BLaER1 treated with 17β-estradiol and CSF1 and Interleukin-3, amounts not matched to agents 10 nM and 100 nM (cell line): ENCODE results near the gene FAM180A.

Source experiments
- H3K27ac ChIP-seq, 11 experiments: shearing (Covaris generic); formaldehyde crosslinking; 2 replicates each; pipeline ENCODE4 v1.8.1; 2022
- H3K27me3 ChIP-seq, 11 experiments: shearing (Covaris generic); formaldehyde crosslinking; 2 replicates each; pipeline ENCODE4 v1.8.1; 2022
- H3K36me3 ChIP-seq, 11 experiments: shearing (Covaris generic); formaldehyde crosslinking; 2 replicates each; pipeline ENCODE4 v1.8.1; 2022
- H3K4me1 ChIP-seq, 10 experiments: shearing (Covaris generic); formaldehyde crosslinking; 2 replicates each; pipeline ENCODE4 v1.8.1; 2022
- H3K4me2 ChIP-seq, 11 experiments: shearing (Covaris generic); formaldehyde crosslinking; 2 replicates each; pipeline ENCODE4 v1.8.1; 2022
- H3K4me3 ChIP-seq, 10 experiments: shearing (Covaris generic); formaldehyde crosslinking; 2 replicates each; pipeline ENCODE4 v1.8.1; 2022
- H3K9ac ChIP-seq, 11 experiments: shearing (Covaris generic); formaldehyde crosslinking; 2 replicates each; pipeline ENCODE4 v1.8.1; 2022
- H3K9me3 ChIP-seq, 11 experiments: shearing (Covaris generic); formaldehyde crosslinking; replicated peaks in 1 of 11; 2 replicates each; pipeline ENCODE4 v1.8.1; 2022
- H4K20me1 ChIP-seq, 11 experiments: shearing (Covaris generic); formaldehyde crosslinking; 2 replicates each; pipeline ENCODE4 v1.8.1; 2022
- Cebpa-rat ChIP-seq, 11 experiments: shearing (Covaris generic); IDR thresholded peaks; 2 replicates each; pipeline ENCODE4 v1.8.1; 2022

FAM180A gene

GRCh38 chr7:135774284-135774683 lies 25.7 kb upstream of the FAM180A start:
- peaks cover 9 to 15% (median 12%) of the 10 kb centered on the region in 11 experiments; a peak in 21 of 22 replicates for H3K9me3 ChIP-seq
- no peaks in the 10 kb centered on the region for H3K36me3 ChIP-seq
- no peak overlapping the region for H3K9ac ChIP-seq
- no peak overlapping the region for H3K4me3 ChIP-seq
- H3K27me3 ChIP-seq = no peaks in the 10 kb centered on the region
- H4K20me1 ChIP-seq = no peaks in the 10 kb centered on the region
- no peak overlapping the region for H3K27ac ChIP-seq
- TF ChIP-seq Cebpa-rat (IDR thresholded peaks at IDR 0.05) = no peak
- peaks cover 0 to 15% (median 11%) of the 10 kb centered on the region in 10 experiments; a peak in 15 of 20 replicates for H3K4me1 ChIP-seq
- H3K4me2 ChIP-seq = no peak overlapping the region

- no peak overlapping the region for H3K27ac ChIP-seq
- TF ChIP-seq Cebpa-rat (IDR thresholded peaks at IDR 0.05) = no peak
These were observed 24.9 kb upstream of the FAM180A start for GRCh38 chr7:135773464-135773863.

GRCh38 chr7:135772639-135773222 lies 24.1 kb upstream of the FAM180A start:
- peaks cover 0 to 5% (median 3%) of the 10 kb centered on the region in 11 experiments; a peak in 15 of 22 replicates for H3K9me3 ChIP-seq
- peak overlapping the region in 9 of 11 experiments; percentile 7 to 57 (median 48); a peak in 18 of 22 replicates for H3K4me2 ChIP-seq

More at GRCh38 chr7:135773464-135773863, 24.9 kb upstream of the FAM180A start:
- peaks cover 6 to 12% (median 11%) of the 10 kb centered on the region in 11 experiments; a peak in 21 of 22 replicates for H3K9me3 ChIP-seq
- H3K4me2 ChIP-seq = no peak overlapping the region
- H3K4me3 ChIP-seq = no peak overlapping the region
- H3K4me1 ChIP-seq = peaks cover 0 to 15% (median 11%) of the 10 kb centered on the region in 10 experiments; a peak in 15 of 20 replicates
- H4K20me1 ChIP-seq = no peaks in the 10 kb centered on the region
- no peak overlapping the region for H3K9ac ChIP-seq
- no peaks in the 10 kb centered on the region for H3K27me3 ChIP-seq
- no peaks in the 10 kb centered on the region for H3K36me3 ChIP-seq

GRCh38 chr7:135771961-135772638 lies 23.5 kb upstream of the FAM180A start:
- Histone ChIP-seq H3K9ac (peak overlapping the region in 1 of 11 experiments; percentile 41; a peak in 2 of 22 replicates), H3K27me3 (no peaks in the 10 kb centered on the region), H3K4me1 (peaks cover 0 to 18% (median 11%) of the 10 kb centered on the region in 10 experiments; a peak in 15 of 20 replicates), H3K4me3 (no peak overlapping the region), H4K20me1 (no peaks in the 10 kb centered on the region), H3K4me2 (peak overlapping the region in 9 of 11 experiments; percentile 7 to 57 (median 48); a peak in 17 of 22 replicates), H3K36me3 (no peaks in the 10 kb centered on the region), H3K27ac (peak overlapping the region in 5 of 11 experiments; percentile 39 to 70 (median 46); a peak in 9 of 22 replicates), H3K9me3 (no peaks in the 10 kb centered on the region; a peak in 4 of 22 replicates)
- TF ChIP-seq Cebpa-rat (IDR thresholded peaks at IDR 0.05) = no peak

More at GRCh38 chr7:135772639-135773222, 24.1 kb upstream of the FAM180A start:
- Histone ChIP-seq H3K4me1 (peaks cover 0 to 18% (median 11%) of the 10 kb centered on the region in 10 experiments; a peak in 15 of 20 replicates), H3K4me3 (no peak overlapping the region), H3K27ac (peak overlapping the region in 5 of 11 experiments; percentile 39 to 70 (median 46); a peak in 8 of 22 replicates), H4K20me1 (no peaks in the 10 kb centered on the region), H3K36me3 (no peaks in the 10 kb centered on the region), H3K27me3 (no peaks in the 10 kb centered on the region), H3K9ac (peak overlapping the region in 1 of 11 experiments; percentile 41; a peak in 1 of 22 replicates)
- TF ChIP-seq Cebpa-rat (IDR thresholded peaks at IDR 0.05) = no peak

- Histone ChIP-seq H3K27me3 (no peaks in the 10 kb centered on the region), H3K4me1 (peaks cover 0 to 18% (median 11%) of the 10 kb centered on the region in 10 experiments; a peak in 15 of 20 replicates), H3K9me3 (no peaks in the 10 kb centered on the region; a peak in 2 of 22 replicates), H3K27ac (no peak overlapping the region), H3K36me3 (no peaks in the 10 kb centered on the region), H3K4me2 (no peak overlapping the region), H3K9ac (no peak overlapping the region), H4K20me1 (no peaks in the 10 kb centered on the region), H3K4me3 (no peak overlapping the region)
- TF ChIP-seq Cebpa-rat (IDR thresholded peaks at IDR 0.05) = no peak
These were observed 22.4 kb upstream of the FAM180A start for GRCh38 chr7:135771051-135771450.

- H3K4me1 ChIP-seq = peaks cover 0 to 18% (median 11%) of the 10 kb centered on the region in 10 experiments; a peak in 15 of 20 replicates
- no peak overlapping the region for H3K4me3 ChIP-seq
- H3K9ac ChIP-seq = no peak overlapping the region
- H3K4me2 ChIP-seq = no peak overlapping the region
- H4K20me1 ChIP-seq = no peaks in the 10 kb centered on the region
- no peak for TF ChIP-seq Cebpa-rat (IDR thresholded peaks at IDR 0.05)
- no peaks in the 10 kb centered on the region for H3K36me3 ChIP-seq
- H3K27me3 ChIP-seq = no peaks in the 10 kb centered on the region
- H3K27ac ChIP-seq = no peak overlapping the region
- H3K9me3 ChIP-seq = no peaks in the 10 kb centered on the region
These were observed 21.6 kb upstream of the FAM180A start for GRCh38 chr7:135770139-135770710.

GRCh38 chr7:135769005-135769802 lies 20.6 kb upstream of the FAM180A start:
- TF ChIP-seq Cebpa-rat (IDR thresholded peaks at IDR 0.05) = no peak
- H4K20me1 ChIP-seq = no peaks in the 10 kb centered on the region

GRCh38 chr7:135768467-135768866 lies 19.9 kb upstream of the FAM180A start:
- H3K27me3 ChIP-seq = no peaks in the 10 kb centered on the region
- no peak overlapping the region for H3K27ac ChIP-seq
- H4K20me1 ChIP-seq = no peaks in the 10 kb centered on the region
- no peak overlapping the region for H3K4me3 ChIP-seq
- no peaks in the 10 kb centered on the region for H3K36me3 ChIP-seq
- H3K4me1 ChIP-seq = peaks cover 0 to 18% (median 11%) of the 10 kb centered on the region in 10 experiments; a peak in 15 of 20 replicates
- H3K4me2 ChIP-seq = no peak overlapping the region
- no peak for TF ChIP-seq Cebpa-rat (IDR thresholded peaks at IDR 0.05)
- H3K9me3 ChIP-seq = no peaks in the 10 kb centered on the region
- no peak overlapping the region for H3K9ac ChIP-seq

More at GRCh38 chr7:135769005-135769802, 20.6 kb upstream of the FAM180A start:
- no peak overlapping the region for H3K4me3 ChIP-seq
- no peaks in the 10 kb centered on the region for H3K9me3 ChIP-seq
- H3K36me3 ChIP-seq = no peaks in the 10 kb centered on the region
- H3K27ac ChIP-seq = no peak overlapping the region
- no peak overlapping the region for H3K4me2 ChIP-seq
- no peaks in the 10 kb centered on the region for H3K27me3 ChIP-seq
- H3K9ac ChIP-seq = no peak overlapping the region
- peaks cover 0 to 18% (median 11%) of the 10 kb centered on the region in 10 experiments; a peak in 15 of 20 replicates for H3K4me1 ChIP-seq
